ENCODE data around the gene CST6.
"Not testable (repeated sequence)": the region's sequence is repeated elsewhere in the genome, so short reads cannot be mapped to it uniquely, and the experiment has no call there.

CST6 gene

DNA sequence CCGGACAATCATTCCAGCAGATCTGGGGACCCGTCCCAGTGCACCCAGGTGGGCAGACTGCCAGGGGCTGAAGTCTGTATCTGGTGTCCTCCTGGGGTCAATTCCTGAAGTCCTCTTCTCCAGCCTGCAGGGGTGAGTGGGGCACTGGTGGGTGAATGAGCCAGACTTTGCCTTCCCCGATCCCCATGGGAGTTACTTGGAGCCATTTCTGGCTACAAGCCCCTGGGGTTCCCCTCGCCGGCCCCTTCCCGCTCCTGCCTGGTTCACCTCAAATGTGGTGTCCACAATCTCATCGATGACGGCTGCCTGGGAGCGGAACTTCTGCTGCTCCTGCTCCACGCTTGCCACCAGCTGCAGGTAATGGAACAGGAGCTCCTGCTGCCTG is 5.0 kb downstream of the CST6 start:
- H3K9me3 ChIP-seq (ENCODE audit: control insufficient read depth, low read length): no peaks in the 10 kb centered on the region
- H3K36me3 ChIP-seq (ENCODE audit: control insufficient read depth, insufficient read depth, low read length): no peaks in the 10 kb centered on the region
- H3K4me1 ChIP-seq (ENCODE audit: control insufficient read depth, insufficient read depth, low read length, poor library complexity, severe bottlenecking): peaks cover 38% of the 10 kb centered on the region
- no peak overlapping the region for H3K27ac ChIP-seq (ENCODE audit: low read depth, low read length, severe bottlenecking)
- WGBS, 2 experiments (ENCODE audit: insufficient coverage in 2 of 2): 88 to 99% methylated on average over 6 to 10 of the region's 10 CpGs
- no peak overlapping the region for H3K4me3 ChIP-seq (ENCODE audit: extremely low read depth, insufficient read depth, low read length, poor library complexity, severe bottlenecking)

DNA sequence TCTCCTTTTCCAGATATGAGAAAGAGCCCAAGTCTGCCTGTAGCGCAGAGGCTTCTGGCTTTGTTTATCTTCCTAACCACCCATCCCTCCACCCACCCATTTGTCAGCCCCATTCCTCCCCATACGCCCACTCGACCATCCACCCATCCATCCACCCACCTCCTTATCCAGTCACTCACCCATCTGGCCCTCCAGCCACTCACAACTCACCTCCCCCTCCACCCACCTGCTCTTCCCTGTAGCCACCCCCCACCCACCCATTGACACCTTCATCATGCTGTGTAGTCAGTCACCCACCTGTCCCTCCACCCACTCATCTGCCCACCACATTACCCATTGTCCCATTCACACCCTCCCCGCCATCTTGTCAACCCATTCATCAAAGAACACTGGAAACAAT is 5.5 kb downstream of the CST6 start:
- no peaks in the 10 kb centered on the region for H3K36me3 ChIP-seq (ENCODE audit: control insufficient read depth, insufficient read depth, low read length)
- 84 to 93% methylated on average over 3 of the region's 4 CpGs for WGBS, 2 experiments (ENCODE audit: insufficient coverage in 2 of 2)
- no peak overlapping the region for H3K4me3 ChIP-seq (ENCODE audit: extremely low read depth, insufficient read depth, low read length, poor library complexity, severe bottlenecking)
- peaks cover 43% of the 10 kb centered on the region for H3K4me1 ChIP-seq (ENCODE audit: control insufficient read depth, insufficient read depth, low read length, poor library complexity, severe bottlenecking)
- H3K27ac ChIP-seq (ENCODE audit: low read depth, low read length, severe bottlenecking): no peak overlapping the region
- no peaks in the 10 kb centered on the region for H3K9me3 ChIP-seq (ENCODE audit: control insufficient read depth, low read length)

DNA sequence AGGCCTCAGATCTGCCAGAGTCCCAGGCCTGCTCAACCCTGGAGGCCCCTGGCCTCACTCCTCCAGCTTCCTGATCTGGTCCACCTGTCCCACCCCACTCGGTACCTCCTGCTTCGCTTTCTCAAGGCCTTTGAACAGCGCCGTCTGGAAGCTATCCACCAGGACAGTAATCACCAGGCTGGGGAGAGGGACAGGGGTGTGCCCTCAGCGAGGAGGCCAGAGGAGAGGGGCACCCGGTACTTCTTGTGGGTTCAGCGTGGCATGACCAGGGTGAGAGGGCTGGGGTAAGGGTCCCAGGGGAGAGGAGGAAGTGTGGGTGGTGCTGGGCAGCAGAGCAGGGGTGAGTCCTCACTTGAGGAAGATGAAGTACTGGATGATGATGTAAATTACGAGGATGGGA is 8.4 kb downstream of the CST6 start:
- 77 to 78% methylated on average over 7 to 8 of the region's 8 CpGs for WGBS, 2 experiments (ENCODE audit: insufficient coverage in 2 of 2)
- no peaks in the 10 kb centered on the region for H3K36me3 ChIP-seq (ENCODE audit: control insufficient read depth, insufficient read depth, low read length)
- no peaks in the 10 kb centered on the region for H3K9me3 ChIP-seq (ENCODE audit: control insufficient read depth, low read length)
- H3K4me3 ChIP-seq (ENCODE audit: extremely low read depth, insufficient read depth, low read length, poor library complexity, severe bottlenecking): no peak overlapping the region
- H3K27ac ChIP-seq (ENCODE audit: low read depth, low read length, severe bottlenecking): no peak overlapping the region
- peaks cover 33% of the 10 kb centered on the region for H3K4me1 ChIP-seq (ENCODE audit: control insufficient read depth, insufficient read depth, low read length, poor library complexity, severe bottlenecking)

GRCh38 chr11:66020618-66021357 is 9.0 kb downstream of the CST6 start:
- peaks cover 27% of the 10 kb centered on the region for H3K4me1 ChIP-seq (ENCODE audit: control insufficient read depth, insufficient read depth, low read length, poor library complexity, severe bottlenecking)
- H3K9me3 ChIP-seq (ENCODE audit: control insufficient read depth, low read length): no peaks in the 10 kb centered on the region
- H3K36me3 ChIP-seq (ENCODE audit: control insufficient read depth, insufficient read depth, low read length): no peaks in the 10 kb centered on the region
- WGBS, 2 experiments (ENCODE audit: insufficient coverage in 2 of 2): 82 to 83% methylated on average over 16 of the region's 25 CpGs
- H3K4me3 ChIP-seq (ENCODE audit: extremely low read depth, insufficient read depth, low read length, poor library complexity, severe bottlenecking): no peak overlapping the region
- no peak overlapping the region for H3K27ac ChIP-seq (ENCODE audit: low read depth, low read length, severe bottlenecking)

GRCh38 chr11:66022401-66023185 is 10.8 kb downstream of the CST6 start:
- Histone ChIP-seq H3K27ac (ENCODE audit: low read depth, low read length, severe bottlenecking) (no peak overlapping the region), H3K4me3 (ENCODE audit: extremely low read depth, insufficient read depth, low read length, poor library complexity, severe bottlenecking) (no peak overlapping the region), H3K36me3 (ENCODE audit: control insufficient read depth, insufficient read depth, low read length) (no peaks in the 10 kb centered on the region), H3K9me3 (ENCODE audit: control insufficient read depth, low read length) (no peaks in the 10 kb centered on the region), H3K4me1 (ENCODE audit: control insufficient read depth, insufficient read depth, low read length, poor library complexity, severe bottlenecking) (peaks cover 19% of the 10 kb centered on the region)
- WGBS, 2 experiments (ENCODE audit: insufficient coverage in 2 of 2): 32 to 33% methylated on average over 45 to 46 of the region's 46 CpGs

DNA sequence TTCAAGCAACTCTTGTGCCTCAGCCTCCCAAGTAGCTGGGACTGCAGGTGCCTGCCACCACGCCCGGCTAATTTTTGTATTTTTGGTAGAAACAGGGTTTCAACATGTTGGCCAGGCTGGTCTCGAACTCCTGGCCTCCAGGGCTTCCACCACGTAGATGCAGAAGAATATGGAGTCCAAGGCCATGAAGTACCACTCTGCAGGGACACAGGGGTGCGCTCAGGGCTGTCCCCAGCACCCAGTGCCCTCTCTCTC is 11.3 kb downstream of the CST6 start:
- 79 to 90% methylated on average over 5 of the region's 5 CpGs for WGBS, 2 experiments (ENCODE audit: insufficient coverage in 2 of 2)
- not testable (repeated sequence) for H3K27ac ChIP-seq (ENCODE audit: low read depth, low read length, severe bottlenecking); H3K4me3 ChIP-seq (ENCODE audit: extremely low read depth, insufficient read depth, low read length, poor library complexity, severe bottlenecking); H3K36me3 ChIP-seq (ENCODE audit: control insufficient read depth, insufficient read depth, low read length); H3K9me3 ChIP-seq (ENCODE audit: control insufficient read depth, low read length)
- peaks cover 19% of the 10 kb centered on the region for H3K4me1 ChIP-seq (ENCODE audit: control insufficient read depth, insufficient read depth, low read length, poor library complexity, severe bottlenecking)

DNA sequence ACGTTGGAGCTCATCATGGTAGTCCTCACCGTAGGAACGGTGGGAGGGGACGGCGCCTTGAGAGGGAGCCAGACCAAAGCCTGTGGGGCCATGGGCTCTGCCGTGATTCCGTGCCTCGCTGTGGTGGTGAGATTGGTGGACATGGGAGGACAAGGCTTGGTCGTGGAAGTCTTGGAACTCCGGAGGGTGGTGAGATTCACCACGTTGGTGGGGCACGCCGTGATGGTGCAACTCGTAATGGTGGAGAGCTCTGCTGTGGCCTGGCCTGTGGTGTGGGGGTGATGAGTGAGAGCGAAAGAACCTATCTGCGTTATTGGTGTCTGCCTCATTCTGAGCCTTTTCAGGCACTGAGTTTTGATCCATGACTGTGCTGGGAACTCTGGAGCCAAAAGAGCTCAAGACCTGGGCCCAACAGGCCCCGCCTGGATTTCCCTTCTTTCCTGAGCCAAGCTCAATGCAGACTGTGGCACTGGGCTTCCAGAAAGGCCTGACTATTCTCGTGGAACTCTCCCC is 14.3 kb downstream of the CST6 start, which contains the start of gene CATSPER1:
Gene CATSPER1 (minus strand): TSS at position 463 of the 513 bp plus-strand sequence. CDS start 100 bp downstream, at position 363.
- Histone ChIP-seq H3K4me1 (ENCODE audit: control insufficient read depth, insufficient read depth, low read length, poor library complexity, severe bottlenecking) (peaks cover 13% of the 10 kb centered on the region), H3K4me3 (ENCODE audit: extremely low read depth, insufficient read depth, low read length, poor library complexity, severe bottlenecking) (no peak within 1 kb of the TSS), H3K27ac (ENCODE audit: low read depth, low read length, severe bottlenecking) (no peak within 1 kb of the TSS), H3K9me3 (ENCODE audit: control insufficient read depth, low read length) (no peaks in the 10 kb centered on the region), H3K36me3 (ENCODE audit: control insufficient read depth, insufficient read depth, low read length) (no peaks in the 10 kb centered on the region)
- WGBS, 2 experiments (ENCODE audit: insufficient coverage in 2 of 2): 90% methylated on average over 17 to 18 of the region's 18 CpGs

DNA sequence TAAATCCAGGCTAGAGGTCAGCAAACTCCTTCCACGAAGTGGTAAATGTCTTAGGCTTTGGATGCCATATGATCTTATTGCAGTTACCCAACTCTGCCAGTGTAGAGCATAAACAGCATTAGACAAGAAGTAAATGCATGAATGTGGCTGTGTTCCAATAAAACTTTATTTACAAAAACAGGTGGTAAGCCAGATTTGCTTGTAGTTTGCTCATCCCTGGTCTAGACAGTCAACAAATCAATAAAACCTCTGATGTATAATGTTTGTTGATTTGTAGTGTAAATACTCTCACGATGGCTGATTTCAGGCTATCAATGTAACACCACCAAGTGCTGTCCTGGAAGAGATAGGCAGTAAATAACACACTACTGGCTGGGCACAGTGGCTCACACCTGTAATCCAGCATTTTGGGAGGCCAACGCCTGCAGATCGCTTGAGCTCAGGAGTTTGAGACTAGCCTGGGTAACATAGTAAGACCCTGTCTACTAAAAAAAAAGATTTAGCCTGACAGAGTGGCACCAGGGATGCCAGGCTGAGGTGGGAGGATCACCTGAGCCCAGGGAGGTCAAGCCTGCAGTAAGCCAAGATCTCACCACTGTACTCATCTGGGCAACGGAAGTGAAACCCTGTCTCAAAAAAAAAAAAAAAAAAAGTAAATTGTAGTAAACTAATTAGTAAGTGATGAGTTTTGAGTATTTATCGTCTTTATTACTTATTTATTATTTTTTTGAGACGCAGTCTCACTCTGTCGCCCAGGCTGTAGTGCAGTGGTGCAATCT is 21.3 kb downstream of the CST6 start:
- Histone ChIP-seq H3K4me1 (ENCODE audit: control insufficient read depth, insufficient read depth, low read length, poor library complexity, severe bottlenecking) (no peaks in the 10 kb centered on the region), H3K9me3 (ENCODE audit: control insufficient read depth, low read length) (no peaks in the 10 kb centered on the region), H3K36me3 (ENCODE audit: control insufficient read depth, insufficient read depth, low read length) (no peaks in the 10 kb centered on the region), H3K4me3 (ENCODE audit: extremely low read depth, insufficient read depth, low read length, poor library complexity, severe bottlenecking) (no peak overlapping the region), H3K27ac (ENCODE audit: low read depth, low read length, severe bottlenecking) (no peak overlapping the region)
- 87 to 92% methylated on average over 3 to 6 of the region's 8 CpGs for WGBS, 2 experiments (ENCODE audit: insufficient coverage in 2 of 2)

DNA sequence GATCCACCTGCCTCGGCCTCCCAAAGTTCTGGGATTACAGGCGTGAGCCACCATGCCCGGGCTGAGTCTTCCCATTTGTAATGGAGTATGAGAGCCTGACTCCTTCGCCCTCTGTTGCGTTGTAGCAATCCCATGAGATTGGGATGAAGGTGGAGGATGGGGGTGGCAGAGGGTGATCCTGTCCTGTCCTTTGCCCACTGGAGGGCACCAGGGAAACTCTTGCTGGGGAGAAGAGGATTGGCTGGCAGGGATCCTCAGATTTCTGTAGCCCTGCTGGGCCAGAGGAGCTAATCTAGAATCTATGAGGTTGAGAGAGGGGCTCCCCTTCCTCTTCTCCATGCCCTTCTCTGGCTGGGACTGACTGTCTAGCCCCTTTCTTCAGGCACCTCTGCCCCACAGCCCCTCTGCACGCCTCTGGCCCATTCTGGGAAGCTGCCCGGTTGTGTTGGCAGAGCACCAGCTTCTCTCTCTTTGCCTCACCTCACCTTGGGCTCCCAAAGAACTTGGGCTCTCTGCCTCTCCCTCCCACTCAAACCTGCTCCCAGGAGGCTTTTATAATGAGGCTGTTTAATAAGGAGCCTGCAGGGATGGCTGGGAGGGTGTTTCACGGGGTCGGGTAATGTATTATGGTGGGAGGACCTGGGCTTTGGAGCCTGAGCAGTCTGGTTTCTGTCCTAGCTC is 24.0 kb downstream of the CST6 start:
- 86 to 87% methylated on average over 2 to 5 of the region's 9 CpGs for WGBS, 2 experiments (ENCODE audit: insufficient coverage in 2 of 2)
- no peaks in the 10 kb centered on the region for H3K4me1 ChIP-seq (ENCODE audit: control insufficient read depth, insufficient read depth, low read length, poor library complexity, severe bottlenecking)
- no peak overlapping the region for H3K27ac ChIP-seq (ENCODE audit: low read depth, low read length, severe bottlenecking)
- no peaks in the 10 kb centered on the region for H3K36me3 ChIP-seq (ENCODE audit: control insufficient read depth, insufficient read depth, low read length)
- H3K4me3 ChIP-seq (ENCODE audit: extremely low read depth, insufficient read depth, low read length, poor library complexity, severe bottlenecking): no peak overlapping the region
- no peaks in the 10 kb centered on the region for H3K9me3 ChIP-seq (ENCODE audit: control insufficient read depth, low read length)

- H3K27ac ChIP-seq (ENCODE audit: low read depth, low read length, severe bottlenecking): no peak overlapping the region
- H3K9me3 ChIP-seq (ENCODE audit: control insufficient read depth, low read length): no peaks in the 10 kb centered on the region
- no peaks in the 10 kb centered on the region for H3K4me1 ChIP-seq (ENCODE audit: control insufficient read depth, insufficient read depth, low read length, poor library complexity, severe bottlenecking)
- WGBS, 2 experiments (ENCODE audit: insufficient coverage in 2 of 2): 82 to 89% methylated on average over 1 to 4 of the region's 5 CpGs
- no peak overlapping the region for H3K4me3 ChIP-seq (ENCODE audit: extremely low read depth, insufficient read depth, low read length, poor library complexity, severe bottlenecking)
- H3K36me3 ChIP-seq (ENCODE audit: control insufficient read depth, insufficient read depth, low read length): no peaks in the 10 kb centered on the region
Observed at GRCh38 chr11:66036334-66036710, 24.5 kb downstream of the CST6 start.
